Fibroblast of upper back skin (primary cell): ENCODE data around the gene SLC35E2B.
"Not testable (repeated sequence)": the region's sequence is repeated elsewhere in the genome, so short reads cannot be mapped to it uniquely, and the experiment has no call there.

ENCODE experiments used
- DNase-seq: peaks from one replicate; pipeline ENCODE4 v3.0.0-alpha.2; 2013

Gene SLC35E2B

GRCh38 chr1:1702506-1702905 is 9.9 kb upstream of the SLC35E2B start:
- not testable (repeated sequence) for DNase-seq

GRCh38 chr1:1700557-1700956 is 8.0 kb upstream of the SLC35E2B start:
- DNase-seq = not testable (repeated sequence)

GRCh38 chr1:1700067-1700466 is 7.5 kb upstream of the SLC35E2B start:
- DNase-seq = not testable (repeated sequence)

GRCh38 chr1:1699061-1699460 is 6.5 kb upstream of the SLC35E2B start:
- not testable (repeated sequence) for DNase-seq

- not testable (repeated sequence) for DNase-seq
Measured at GRCh38 chr1:1697358-1698183, 5.0 kb upstream of the SLC35E2B start.

GRCh38 chr1:1696431-1697357 is 4.1 kb upstream of the SLC35E2B start:
- not testable (repeated sequence) for DNase-seq

- peak; percentile 46 for DNase-seq
Measured at GRCh38 chr1:1692324-1692713, 276 bp downstream of the SLC35E2B start.

- DNase-seq = not testable (repeated sequence)
Measured at GRCh38 chr1:1691443-1691842, 1.2 kb downstream of the SLC35E2B start.

GRCh38 chr1:1689526-1689925 is 3.1 kb downstream of the SLC35E2B start:
- DNase-seq = not testable (repeated sequence)

- no peak for DNase-seq
Measured at GRCh38 chr1:1687846-1688245, 4.7 kb downstream of the SLC35E2B start.

- DNase-seq = no peak
Measured at GRCh38 chr1:1684031-1684681, 8.4 kb downstream of the SLC35E2B start.

GRCh38 chr1:1683104-1683905 is 9.3 kb downstream of the SLC35E2B start:
- no peak for DNase-seq

GRCh38 chr1:1680912-1681273 is 11.7 kb downstream of the SLC35E2B start:
- no peak for DNase-seq

- no peak for DNase-seq
Measured at GRCh38 chr1:1680031-1680911, 12.3 kb downstream of the SLC35E2B start.

GRCh38 chr1:1678581-1679380 is 13.8 kb downstream of the SLC35E2B start:
- DNase-seq = no peak

GRCh38 chr1:1677718-1678580 is 14.6 kb downstream of the SLC35E2B start:
- DNase-seq = no peak

- DNase-seq = not testable (repeated sequence)
Measured at GRCh38 chr1:1676087-1676486, 16.5 kb downstream of the SLC35E2B start.

GRCh38 chr1:1675218-1675617 is 17.4 kb downstream of the SLC35E2B start:
- DNase-seq = not testable (repeated sequence)

- not testable (repeated sequence) for DNase-seq
Measured at GRCh38 chr1:1674806-1675205, 17.8 kb downstream of the SLC35E2B start.
